GM12878 (cell line): Measurements from ENCODE around the gene DNAJA1.

Experiments used
- CTCF ChIP-seq, 3 experiments: IDR thresholded peaks in 2 of 3; conservative IDR thresholded peaks in 1 of 3; 2 replicates each; pipeline ENCODE4 v1.5.1; 2011; ENCODE audit warnings: low read depth in 3 of 3, low read length in 3 of 3, mild to moderate bottlenecking in 3 of 3, control low read depth in 2 of 3, moderate library complexity in 2 of 3, inconsistent platforms in 1 of 3, mixed read lengths in 1 of 3; ENCODE audit not compliant: control insufficient read depth in 2 of 3, insufficient read depth in 1 of 3; ENCODE audit errors: extremely low read depth in 1 of 3
- EZH2 ChIP-seq: IDR thresholded peaks from 2 replicates; pipeline ENCODE4 v1.6.1; 2012; ENCODE audit warnings: low read depth, mild to moderate bottlenecking, control low read depth, inconsistent platforms, low read length, borderline replicate concordance; ENCODE audit not compliant: control insufficient read depth
- JUND ChIP-seq: IDR thresholded peaks from 2 replicates; pipeline ENCODE4 v1.6.1; 2012; ENCODE audit warnings: low read depth, mild to moderate bottlenecking, low read length, improper control_type of control experiment, moderate library complexity
- STAT3 ChIP-seq: IDR thresholded peaks from 2 replicates; pipeline ENCODE4 v1.6.1; 2011; ENCODE audit warnings: low read depth, low read length, improper control_type of control experiment
- TBL1XR1 ChIP-seq: IDR thresholded peaks from 2 replicates; pipeline ENCODE4 v1.6.1; 2012; ENCODE audit warnings: low read depth, low read length, improper control_type of control experiment
- ZBTB33 ChIP-seq: fragments of 450-650 bp; IDR thresholded peaks from 2 replicates; pipeline ENCODE4 v1.6.1; 2017; ENCODE audit warnings: mild to moderate bottlenecking

- TF ChIP-seq STAT3 (no peak), EZH2 (no peak), JUND (no peak), TBL1XR1 (no peak), ZBTB33 (no peak), CTCF (IDR thresholded peaks at IDR 0.05 in 2 of 3, conservative IDR thresholded peaks at IDR 0.05 in 1 of 3; ENCODE audit: control insufficient read depth in 2 of 3, extremely low read depth in 1 of 3, insufficient read depth in 1 of 3, low read depth in 3 of 3, low read length in 3 of 3) (no peak)
These were observed 16.5 kb downstream of the DNAJA1 start for GRCh38 chr9:33041432-33042188.
